Common myeloid progenitor, CD34-positive (primary cell): ENCODE results near the gene RWDD1.

Source experiments
- CTCF ChIA-PET: fragments of 350-600 bp; sonication (Branson Sonifier 250); formaldehyde crosslinking; loops from one replicate; lab custom pipeline; 2021; ENCODE audit warnings: antibody characterized with exemption; lab: Charles Lee
- POLR2A ChIA-PET: fragments of 350-600 bp; sonication (Branson Sonifier 250); formaldehyde crosslinking; loops from one replicate; lab custom pipeline; 2021; ENCODE audit warnings: antibody characterized with exemption; lab: Charles Lee
- DNase-seq, 3 donors: peaks; one replicate each; pipeline versions ENCODE4 v3.0.0 to v3.0.0-alpha.2; 2013
- H3K27ac ChIP-seq, 2 experiments: 1 replicate in 1 of 2; 2 replicates in 1 of 2; pipeline ENCODE4 v1.7.0; 2013; ENCODE audit warnings: inconsistent platforms in 2 of 2, low read length in 2 of 2, mild to moderate bottlenecking in 2 of 2, low read depth in 1 of 2, moderate library complexity in 1 of 2; ENCODE audit not compliant: severe bottlenecking in 2 of 2, insufficient read depth in 1 of 2, poor library complexity in 1 of 2
- H3K27me3 ChIP-seq, 5 experiments: replicated peaks in 2 of 5; 1 replicate in 3 of 5; 2 replicates in 2 of 5; pipeline versions ENCODE4 v1.6.1 to v1.7.0; 2013; ENCODE audit warnings: low read length in 4 of 5, mild to moderate bottlenecking in 2 of 5, moderate library complexity in 2 of 5, inconsistent platforms in 1 of 5; ENCODE audit not compliant: insufficient read depth in 5 of 5, control insufficient read depth in 4 of 5
- H3K36me3 ChIP-seq, 4 experiments: 1 replicate in 2 of 4; 2 replicates in 2 of 4; pipeline versions ENCODE4 v1.6.1 to v1.7.0; 2013; ENCODE audit warnings: low read length in 3 of 4, control low read depth in 1 of 4, mild to moderate bottlenecking in 1 of 4; ENCODE audit not compliant: control insufficient read depth in 4 of 4, insufficient read depth in 4 of 4
- H3K4me1 ChIP-seq, 4 experiments: 1 replicate in 3 of 4; 2 replicates in 1 of 4; pipeline versions ENCODE4 v1.6.1 to v1.7.1; 2013; ENCODE audit warnings: low read length in 3 of 4, mild to moderate bottlenecking in 3 of 4, control low read depth in 1 of 4, inconsistent platforms in 1 of 4, moderate library complexity in 1 of 4; ENCODE audit not compliant: control insufficient read depth in 4 of 4, insufficient read depth in 4 of 4; ENCODE audit errors: control extremely low read depth in 1 of 4
- H3K4me3 ChIP-seq, 7 experiments: 1 replicate in 4 of 7; 2 replicates in 3 of 7; pipeline versions ENCODE4 v1.5.1 to v1.7.0; 2013; ENCODE audit warnings: mild to moderate bottlenecking in 7 of 7, low read length in 6 of 7, moderate library complexity in 6 of 7, inconsistent platforms in 2 of 7, low read depth in 2 of 7, control low read depth in 1 of 7; ENCODE audit not compliant: insufficient read depth in 4 of 7, control insufficient read depth in 1 of 7; ENCODE audit errors: extremely low read depth in 1 of 7
- H3K9me3 ChIP-seq, 5 experiments: 1 replicate in 4 of 5; 2 replicates in 1 of 5; pipeline versions ENCODE4 v1.6.1 to v1.7.1; 2013; ENCODE audit warnings: low read length in 4 of 5, mild to moderate bottlenecking in 2 of 5, inconsistent platforms in 1 of 5, low read depth in 1 of 5, moderate library complexity in 1 of 5; ENCODE audit not compliant: control insufficient read depth in 4 of 5, insufficient read depth in 2 of 5; ENCODE audit errors: control extremely low read depth in 1 of 5
- WGBS: methylation state at CpG from one replicate; pipeline ENCODE4 v1.1.5; 2013; ENCODE audit not compliant: insufficient coverage; 5-methylcytosine and 5-hydroxymethylcytosine counted together

The RWDD1 gene

GRCh38 chr6:116577486-116577885 lies 6.2 kb downstream of the RWDD1 start:
- no peak overlapping the region for H3K27ac ChIP-seq
- peaks cover 7 to 24% (median 17%) of the 10 kb centered on the region in 4 experiments for H3K36me3 ChIP-seq
- H3K27me3 ChIP-seq = no peaks in the 10 kb centered on the region
- H3K9me3 ChIP-seq = no peaks in the 10 kb centered on the region
- peaks cover 6 to 10% (median 8%) of the 10 kb centered on the region in 4 experiments for H3K4me1 ChIP-seq
- ChIA-PET CTCF (interaction anchor here (1.1 to 1.8 kb wide), 4 partner anchors 12 to 310 kb away, joined by 3 to 5 read pairs (median 4); no protein-coding TSS in a partner anchor), POLR2A (no interaction called here)
- WGBS = 100% methylated on average over 2 of the region's 5 CpGs
- no peak for DNase-seq
- H3K4me3 ChIP-seq = no peak overlapping the region

- Histone ChIP-seq H3K9me3 (no peaks in the 10 kb centered on the region), H3K36me3 (peaks cover 12 to 24% (median 17%) of the 10 kb centered on the region in 4 experiments), H3K4me3 (no peak overlapping the region), H3K27ac (no peak overlapping the region), H3K4me1 (peaks cover 0 to 2% (median under 1%) of the 10 kb centered on the region in 4 experiments), H3K27me3 (no peaks in the 10 kb centered on the region)
- ChIA-PET POLR2A (no interaction called here), CTCF (interaction anchor here (1.1 to 1.5 kb wide), 3 partner anchors 13 to 18 kb away, joined by 3 to 5 read pairs (median 5); no protein-coding TSS in a partner anchor)
- DNase-seq = no peak
Measured at GRCh38 chr6:116578335-116578734, 7.0 kb downstream of the RWDD1 start.

DNA sequence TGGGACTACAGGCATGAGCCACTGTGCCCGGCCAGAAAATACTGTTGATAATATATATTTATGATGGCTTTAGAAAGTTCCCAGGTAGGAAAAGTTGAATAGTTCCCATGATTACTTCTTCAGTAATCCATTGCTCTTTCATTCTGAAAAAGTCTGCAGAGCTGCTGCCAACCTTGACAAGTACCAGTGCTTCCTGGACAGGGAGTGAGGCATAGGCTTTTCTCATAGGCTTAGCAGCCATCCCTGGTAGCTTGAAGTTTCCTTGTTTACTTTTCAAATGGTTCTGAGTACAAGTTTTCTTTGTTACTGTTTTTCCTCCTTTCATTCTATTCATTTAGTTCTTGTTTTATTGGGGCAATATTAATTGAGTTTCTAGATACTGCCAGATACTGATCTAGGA lies 7.8 kb downstream of the RWDD1 start:
- POLR2A ChIA-PET = no interaction called here
- no peak overlapping the region for H3K27ac ChIP-seq

DNA sequence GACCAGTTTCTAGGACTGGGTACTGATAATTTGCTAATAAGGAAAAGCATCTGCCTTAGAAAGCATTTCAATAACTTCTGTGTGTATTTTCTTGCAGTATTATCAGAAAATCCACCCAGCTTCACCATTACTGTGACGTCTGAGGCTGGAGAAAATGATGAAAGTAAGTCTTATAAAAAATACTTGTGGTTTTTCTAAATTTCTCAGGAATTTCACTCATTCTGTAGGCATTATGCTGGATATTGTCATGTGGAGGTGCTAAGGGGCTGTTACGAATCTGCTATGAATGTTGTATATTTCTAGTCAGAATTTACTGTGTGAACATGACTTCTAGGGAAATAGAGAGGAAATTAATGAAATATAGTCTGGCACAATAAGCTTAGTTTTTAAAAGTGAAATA lies 8.9 kb downstream of the RWDD1 start:
- 100% methylated on average over 1 of the region's 2 CpGs for WGBS
- Histone ChIP-seq H3K4me3 (no peak overlapping the region), H3K4me1 (no peaks in the 10 kb centered on the region), H3K36me3 (peaks cover 20 to 28% (median 24%) of the 10 kb centered on the region in 4 experiments), H3K27me3 (no peaks in the 10 kb centered on the region), H3K27ac (no peak overlapping the region), H3K9me3 (no peaks in the 10 kb centered on the region)
- no peak for DNase-seq
- CTCF ChIA-PET = no interaction called here
- POLR2A ChIA-PET = no interaction called here

More for the DNA sequence above, 7.8 kb downstream of the RWDD1 start:
- no peak for DNase-seq
- H3K4me3 ChIP-seq = no peak overlapping the region
- CTCF ChIA-PET = interaction anchor here (0.8 kb wide), 1 partner anchor 13 kb away, joined by 3 read pairs; no protein-coding TSS in a partner anchor
- H3K4me1 ChIP-seq = no peaks in the 10 kb centered on the region
- H3K36me3 ChIP-seq = peaks cover 13 to 28% (median 20%) of the 10 kb centered on the region in 4 experiments
- H3K27me3 ChIP-seq = no peaks in the 10 kb centered on the region
- WGBS = no CpG with 5 or more reads among the region's 1 CpG
- H3K9me3 ChIP-seq = no peaks in the 10 kb centered on the region

- H3K4me1 ChIP-seq = no peaks in the 10 kb centered on the region
- H3K4me3 ChIP-seq = no peak overlapping the region
- peaks cover 0 to 6% (median 0%) of the 10 kb centered on the region in 5 experiments for H3K9me3 ChIP-seq
- no peak for DNase-seq
- ChIA-PET POLR2A (no interaction called here), CTCF (no interaction called here)
- H3K36me3 ChIP-seq = peaks cover 12 to 57% (median 25%) of the 10 kb centered on the region in 4 experiments
- no peak overlapping the region for H3K27ac ChIP-seq
- H3K27me3 ChIP-seq = no peaks in the 10 kb centered on the region
Measured at GRCh38 chr6:116586276-116586675, 15.0 kb downstream of the RWDD1 start.

- WGBS = no CpG with 5 or more reads among the region's 2 CpGs
- Histone ChIP-seq H3K4me3 (no peak overlapping the region), H3K9me3 (peaks cover 0 to 6% (median 0%) of the 10 kb centered on the region in 5 experiments), H3K4me1 (no peaks in the 10 kb centered on the region), H3K36me3 (peaks cover 10 to 58% (median 28%) of the 10 kb centered on the region in 4 experiments), H3K27me3 (no peaks in the 10 kb centered on the region), H3K27ac (no peak overlapping the region)
- ChIA-PET POLR2A (no interaction called here), CTCF (no interaction called here)
- DNase-seq = no peak
Measured at GRCh38 chr6:116586738-116587137, 15.4 kb downstream of the RWDD1 start.

- H3K4me3 ChIP-seq = no peak overlapping the region
- DNase-seq = no peak
- no peaks in the 10 kb centered on the region for H3K27me3 ChIP-seq
- ChIA-PET CTCF (interaction anchor here (1.1 kb wide), 1 partner anchor 24 kb away, joined by 3 read pairs; the partner anchor contains the start of gene RWDD1), POLR2A (no interaction called here)
- H3K4me1 ChIP-seq = no peaks in the 10 kb centered on the region
- no peaks in the 10 kb centered on the region for H3K9me3 ChIP-seq
- WGBS = no CpG with 5 or more reads among the region's 3 CpGs
- H3K36me3 ChIP-seq = peaks cover 10 to 38% (median 22%) of the 10 kb centered on the region in 4 experiments
- H3K27ac ChIP-seq = no peak overlapping the region
Measured at GRCh38 chr6:116595247-116595646, 23.9 kb downstream of the RWDD1 start.
